ENCODE results near the gene CFAP57. TPM values are rescaled to one million over a fixed set of nuclear protein-coding genes. Genes with fewer than 3 reads are reported as not detected.

The CFAP57 gene
- total RNA-seq, 4 donors from 2014 or later, result not detected

DNA sequence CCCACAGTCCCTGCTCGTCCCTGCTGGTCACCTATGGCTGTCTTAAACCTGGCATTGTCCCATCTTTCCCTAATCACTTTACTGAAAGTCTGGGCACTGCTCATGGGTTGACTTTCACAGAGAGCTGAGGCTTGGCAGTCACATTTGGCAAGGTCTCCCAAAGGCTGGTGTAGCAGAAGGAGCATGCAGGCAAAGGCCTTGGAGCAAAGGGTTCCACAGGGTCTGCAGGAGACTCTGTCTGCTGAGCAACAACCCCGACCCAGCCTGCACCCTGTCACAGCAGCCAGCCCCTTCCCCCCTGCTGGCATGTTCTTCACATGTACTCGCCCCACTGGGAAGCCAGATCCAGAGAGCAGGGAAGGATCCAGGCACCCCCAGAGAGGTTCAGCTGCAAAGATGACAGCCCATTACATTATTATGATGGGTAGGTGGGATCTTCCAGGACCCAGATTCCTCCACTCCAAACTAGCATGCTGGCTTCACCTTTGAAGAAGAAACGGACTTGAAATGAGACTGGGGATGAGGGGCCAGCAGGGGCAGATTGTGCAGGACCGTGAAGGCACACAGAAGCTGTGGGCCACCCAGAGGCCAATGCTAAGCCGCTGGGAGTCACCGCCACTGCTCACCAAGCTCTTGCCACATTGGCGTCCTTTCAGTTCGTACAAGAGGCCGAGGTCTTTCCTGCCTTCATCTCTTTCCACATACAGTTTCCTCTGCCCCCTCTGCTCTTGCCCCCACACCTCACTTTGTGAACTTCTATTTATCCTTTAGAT lies 83.5 kb downstream of the CFAP57 start:
- H3K4me1 ChIP-seq, result peaks cover 0 to 12% (median 3%) of the 10 kb centered on the region in 4 donors
- no peaks in the 10 kb centered on the region for H3K36me3 ChIP-seq
- peak overlapping the region in 3 of 4 donors; percentile 49 to 89 (median 74) for H3K27ac ChIP-seq
- no peak for DNase-seq
- TF ChIP-seq POLR2A (IDR thresholded peaks at IDR 0.05), result no peak
- TF ChIP-seq, protein P1, sequence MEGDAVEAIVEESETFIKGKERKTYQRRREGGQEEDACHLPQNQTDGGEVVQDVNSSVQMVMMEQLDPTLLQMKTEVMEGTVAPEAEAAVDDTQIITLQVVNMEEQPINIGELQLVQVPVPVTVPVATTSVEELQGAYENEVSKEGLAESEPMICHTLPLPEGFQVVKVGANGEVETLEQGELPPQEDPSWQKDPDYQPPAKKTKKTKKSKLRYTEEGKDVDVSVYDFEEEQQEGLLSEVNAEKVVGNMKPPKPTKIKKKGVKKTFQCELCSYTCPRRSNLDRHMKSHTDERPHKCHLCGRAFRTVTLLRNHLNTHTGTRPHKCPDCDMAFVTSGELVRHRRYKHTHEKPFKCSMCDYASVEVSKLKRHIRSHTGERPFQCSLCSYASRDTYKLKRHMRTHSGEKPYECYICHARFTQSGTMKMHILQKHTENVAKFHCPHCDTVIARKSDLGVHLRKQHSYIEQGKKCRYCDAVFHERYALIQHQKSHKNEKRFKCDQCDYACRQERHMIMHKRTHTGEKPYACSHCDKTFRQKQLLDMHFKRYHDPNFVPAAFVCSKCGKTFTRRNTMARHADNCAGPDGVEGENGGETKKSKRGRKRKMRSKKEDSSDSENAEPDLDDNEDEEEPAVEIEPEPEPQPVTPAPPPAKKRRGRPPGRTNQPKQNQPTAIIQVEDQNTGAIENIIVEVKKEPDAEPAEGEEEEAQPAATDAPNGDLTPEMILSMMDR (IDR thresholded peaks at IDR 0.05), result no peak
- no peaks in the 10 kb centered on the region for H3K27me3 ChIP-seq
- no peak overlapping the region for H3K4me3 ChIP-seq
- H3K9me3 ChIP-seq, result no peaks in the 10 kb centered on the region

DNA sequence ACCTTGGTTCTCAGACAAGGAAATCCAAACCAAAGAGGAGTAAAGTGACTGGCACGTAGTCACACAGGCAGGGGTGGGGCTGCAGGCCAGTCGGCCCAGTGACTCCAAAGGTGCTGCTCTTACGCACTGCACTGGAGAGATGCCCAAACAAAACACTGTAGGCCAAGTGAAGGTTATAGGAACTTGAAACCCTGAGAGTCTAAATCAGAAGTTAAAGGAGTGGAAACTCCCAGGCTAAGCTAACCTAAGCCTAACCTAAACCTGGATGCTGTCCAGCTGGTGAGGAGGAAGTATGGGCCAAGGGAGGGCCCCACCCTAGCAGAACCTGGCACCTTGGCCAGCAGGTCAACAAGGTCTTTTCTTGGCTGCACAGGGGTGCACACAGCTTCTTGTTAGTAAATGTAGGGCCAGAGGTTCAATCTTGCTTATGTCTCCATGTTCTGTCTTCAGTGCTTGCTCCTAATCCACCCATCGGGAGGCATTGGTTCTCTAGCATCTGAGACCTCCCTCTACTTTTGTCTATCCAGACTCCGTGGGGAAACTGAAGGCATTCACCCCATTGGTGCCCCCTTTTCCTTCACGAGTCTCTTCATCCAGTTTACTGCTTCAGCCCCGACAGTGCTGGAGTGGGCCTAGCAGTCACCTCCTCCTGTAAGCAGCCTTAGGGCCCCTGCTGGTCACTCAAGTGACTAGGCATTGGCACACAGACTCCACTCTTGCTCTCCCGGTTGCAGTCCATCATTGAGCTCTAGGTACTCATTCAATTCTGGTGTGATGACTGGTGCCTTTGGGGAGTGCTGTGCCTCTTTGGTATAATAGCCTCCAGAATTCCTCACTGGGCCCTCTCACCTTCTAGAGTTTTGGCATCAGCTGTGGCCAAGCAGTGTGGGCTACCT lies 84.8 kb downstream of the CFAP57 start:
- no peak overlapping the region for H3K4me3 ChIP-seq
- H3K27me3 ChIP-seq, result no peaks in the 10 kb centered on the region
- no peaks in the 10 kb centered on the region for H3K36me3 ChIP-seq
- peak overlapping the region in 3 of 4 donors; percentile 49 to 89 (median 74) for H3K27ac ChIP-seq
- TF ChIP-seq POLR2A (IDR thresholded peaks at IDR 0.05), result peak in 1 of 2 donors; percentile 11
- TF ChIP-seq, protein P1 (IDR thresholded peaks at IDR 0.05), result no peak
- peaks cover 0 to 12% (median 3%) of the 10 kb centered on the region in 4 donors for H3K4me1 ChIP-seq
- no peaks in the 10 kb centered on the region for H3K9me3 ChIP-seq
- DNase-seq, result peak in 2 of 3 donors; percentile 75 to 84

DNA sequence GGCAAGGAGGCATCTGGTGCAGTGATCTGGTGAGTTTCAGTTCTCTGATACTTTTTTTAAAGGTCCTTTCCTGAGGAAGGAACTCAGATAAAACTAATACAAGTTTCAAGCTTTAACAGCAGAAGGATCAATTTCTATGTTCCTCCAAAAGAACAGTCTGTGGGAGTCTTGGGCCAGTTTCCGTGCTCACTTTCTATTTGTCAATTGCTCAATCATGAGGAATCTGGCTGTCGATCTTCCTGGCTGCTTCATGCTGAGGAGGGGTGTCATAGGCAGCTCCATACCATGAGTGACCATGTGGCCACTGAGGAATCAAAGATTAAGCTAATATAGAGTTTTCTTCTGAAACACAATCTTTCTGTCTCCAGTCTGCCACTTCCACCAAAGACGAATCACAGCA lies 86.2 kb downstream of the CFAP57 start:
- no peak overlapping the region for H3K4me3 ChIP-seq
- TF ChIP-seq, protein P1 (IDR thresholded peaks at IDR 0.05), result no peak
- TF ChIP-seq POLR2A (IDR thresholded peaks at IDR 0.05), result no peak
- no peak overlapping the region for H3K27ac ChIP-seq
- no peaks in the 10 kb centered on the region for H3K27me3 ChIP-seq
- no peaks in the 10 kb centered on the region for H3K36me3 ChIP-seq
- no peaks in the 10 kb centered on the region for H3K9me3 ChIP-seq
- H3K4me1 ChIP-seq, result peaks cover 0 to 12% (median 3%) of the 10 kb centered on the region in 4 donors
- DNase-seq, result no peak

DNA sequence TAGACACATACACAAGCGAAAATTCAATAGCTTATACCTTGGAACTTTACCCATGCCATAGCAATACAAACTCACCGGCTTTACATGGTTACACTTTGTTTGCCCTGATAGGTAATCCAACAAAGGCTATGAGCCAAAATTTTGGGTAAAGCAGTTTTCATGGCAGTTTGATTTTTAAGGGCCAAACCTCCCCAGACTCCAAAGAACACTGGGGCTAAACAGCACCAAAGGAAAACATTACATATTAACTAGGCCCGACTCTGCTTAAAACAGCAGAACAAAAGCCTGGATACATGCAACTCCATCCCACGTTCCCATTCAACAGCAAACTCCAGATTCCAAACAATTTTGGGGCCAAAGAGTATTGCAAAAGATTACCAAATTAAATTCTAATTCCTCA lies 93.3 kb downstream of the CFAP57 start:
- no peaks in the 10 kb centered on the region for H3K36me3 ChIP-seq
- TF ChIP-seq, protein P1 (IDR thresholded peaks at IDR 0.05), result no peak
- no peak overlapping the region for H3K27ac ChIP-seq
- no peak overlapping the region for H3K4me3 ChIP-seq
- H3K9me3 ChIP-seq, result no peaks in the 10 kb centered on the region
- DNase-seq, result no peak
- no peaks in the 10 kb centered on the region for H3K27me3 ChIP-seq
- peaks cover 0 to 15% (median 3%) of the 10 kb centered on the region in 4 donors for H3K4me1 ChIP-seq

DNA sequence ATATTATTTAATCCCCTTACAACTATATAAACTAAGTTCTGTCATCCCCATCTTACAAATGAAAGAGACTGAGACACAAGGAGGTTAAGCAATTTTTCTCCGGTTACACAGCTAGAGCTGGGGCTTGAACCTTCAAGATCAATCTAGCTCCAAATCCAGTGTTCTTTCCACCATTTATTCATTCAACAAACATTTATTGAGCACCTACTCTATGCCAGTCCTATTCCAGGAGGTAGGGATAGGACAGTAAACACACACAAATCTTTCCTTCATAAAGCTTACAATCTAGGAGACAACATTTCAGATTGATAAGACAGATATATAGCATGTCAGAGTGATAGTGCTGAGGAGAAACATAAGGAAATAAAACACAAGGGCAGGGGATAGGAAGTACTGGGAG lies 94.8 kb downstream of the CFAP57 start:
- Histone ChIP-seq H3K27ac (peak overlapping the region in 3 of 4 donors; percentile 53 to 71 (median 69)), H3K4me1 (peaks cover 0 to 20% (median 3%) of the 10 kb centered on the region in 4 donors), H3K27me3 (no peaks in the 10 kb centered on the region), H3K36me3 (no peaks in the 10 kb centered on the region), H3K4me3 (no peak overlapping the region), H3K9me3 (no peaks in the 10 kb centered on the region)
- DNase-seq, result no peak
- TF ChIP-seq, protein P1 (IDR thresholded peaks at IDR 0.05), result no peak
- no peak for TF ChIP-seq POLR2A (IDR thresholded peaks at IDR 0.05)

Measured in Peyer's patch (tissue), 4 donors.